MM.1S (cell line): ENCODE measurements around the gene CMIP.

ENCODE experiments used
- EZH2 ChIP-seq: fragments of 300-600 bp; sonication (generic); optimal IDR thresholded peaks from 2 replicates; pipeline ENCODE3; 2017; ENCODE audit warnings: low read depth, mild to moderate bottlenecking, antibody characterized with exemption, low read length, mixed read lengths
- EZH2phosphoT487 ChIP-seq: fragments of 300-600 bp; sonication (generic); IDR thresholded peaks from 2 replicates; pipeline ENCODE4 v1.6.1; 2018; ENCODE audit warnings: antibody characterized with exemption, low read length
- TF ChIP-seq, protein P1 (sequence below): fragments of 300-600 bp; sonication (generic); IDR thresholded peaks from 2 replicates; pipeline ENCODE4 v1.5.1; 2016; ENCODE audit warnings: antibody characterized with exemption, low read length, mixed read lengths

DNA sequence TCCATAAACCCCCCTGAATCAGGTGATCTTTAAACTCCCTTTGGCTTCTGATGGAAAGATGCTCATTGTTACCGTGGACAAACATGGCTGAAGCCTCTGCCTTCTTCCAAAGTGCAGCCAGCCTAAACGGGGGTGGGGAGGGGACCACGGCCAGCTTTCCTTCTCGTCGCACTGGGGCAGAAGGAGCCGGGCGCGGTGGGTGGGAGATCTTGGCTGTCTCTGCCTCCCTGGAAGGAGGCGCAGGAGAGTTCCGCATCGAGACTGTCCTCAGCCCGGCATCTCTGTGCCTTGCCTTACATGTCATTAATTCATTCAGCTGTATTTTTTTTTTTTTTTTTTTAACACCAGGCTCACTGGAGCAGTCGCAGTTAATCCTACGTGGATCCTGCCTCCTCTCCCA lies 171.2 kb downstream of the CMIP start:
- TF ChIP-seq, protein P1, sequence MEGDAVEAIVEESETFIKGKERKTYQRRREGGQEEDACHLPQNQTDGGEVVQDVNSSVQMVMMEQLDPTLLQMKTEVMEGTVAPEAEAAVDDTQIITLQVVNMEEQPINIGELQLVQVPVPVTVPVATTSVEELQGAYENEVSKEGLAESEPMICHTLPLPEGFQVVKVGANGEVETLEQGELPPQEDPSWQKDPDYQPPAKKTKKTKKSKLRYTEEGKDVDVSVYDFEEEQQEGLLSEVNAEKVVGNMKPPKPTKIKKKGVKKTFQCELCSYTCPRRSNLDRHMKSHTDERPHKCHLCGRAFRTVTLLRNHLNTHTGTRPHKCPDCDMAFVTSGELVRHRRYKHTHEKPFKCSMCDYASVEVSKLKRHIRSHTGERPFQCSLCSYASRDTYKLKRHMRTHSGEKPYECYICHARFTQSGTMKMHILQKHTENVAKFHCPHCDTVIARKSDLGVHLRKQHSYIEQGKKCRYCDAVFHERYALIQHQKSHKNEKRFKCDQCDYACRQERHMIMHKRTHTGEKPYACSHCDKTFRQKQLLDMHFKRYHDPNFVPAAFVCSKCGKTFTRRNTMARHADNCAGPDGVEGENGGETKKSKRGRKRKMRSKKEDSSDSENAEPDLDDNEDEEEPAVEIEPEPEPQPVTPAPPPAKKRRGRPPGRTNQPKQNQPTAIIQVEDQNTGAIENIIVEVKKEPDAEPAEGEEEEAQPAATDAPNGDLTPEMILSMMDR = no peak
- TF ChIP-seq EZH2phosphoT487 (no peak), EZH2 (no peak)
